OCI-LY3 (cell line): ENCODE measurements around the gene BMPER.

Experiments used
- H2AFZ ChIP-seq: fragments of 200-600, 300-600 bp; shearing (Covaris generic); 2 replicates; pipeline ENCODE4 v1.6.0; 2014; ENCODE audit warnings: antibody characterized with exemption, low read depth, low read length
- H3K27ac ChIP-seq: fragments of 200-600, 300-600 bp; sonication (generic); 2 replicates; pipeline ENCODE4 v1.5.1; 2014; ENCODE audit warnings: mild to moderate bottlenecking, low read length, moderate library complexity, mixed read lengths
- H3K27me3 ChIP-seq: fragments of 200-600, 300-600 bp; sonication (generic); 2 replicates; pipeline ENCODE4 v1.6.1; 2014; ENCODE audit warnings: low read depth, low read length, mixed read lengths
- H3K36me3 ChIP-seq: fragments of 200-600, 300-600 bp; sonication (generic); replicated peaks from 2 replicates; pipeline ENCODE3; 2014; ENCODE audit warnings: low read depth, low read length, mixed read lengths
- H3K4me1 ChIP-seq: fragments of 300-600, 200-600 bp; sonication (generic); 2 replicates; pipeline ENCODE4 v1.6.1; 2014; ENCODE audit warnings: low read length, mixed read lengths
- H3K4me2 ChIP-seq: fragments of 200-600, 300-600 bp; sonication (generic); 2 replicates; pipeline ENCODE4 v1.6.1; 2014; ENCODE audit warnings: low read length, mixed read lengths
- H3K4me3 ChIP-seq: fragments of 300-600, 200-600 bp; sonication (generic); 2 replicates; pipeline ENCODE4 v1.5.1; 2014; ENCODE audit warnings: antibody characterized with exemption, mild to moderate bottlenecking, low read length, moderate library complexity
- H3K79me2 ChIP-seq: fragments of 300-600, 200-600 bp; shearing (Covaris generic); 2 replicates; pipeline ENCODE4 v1.6.1; 2014; ENCODE audit warnings: mild to moderate bottlenecking, low read length, mixed read lengths
- H3K9ac ChIP-seq: fragments of 300-600, 200-600 bp; shearing (Covaris generic); 2 replicates; pipeline ENCODE4 v1.6.0; 2014; ENCODE audit warnings: mild to moderate bottlenecking, low read length, moderate library complexity
- H3K9me3 ChIP-seq: fragments of 200-600, 300-600 bp; shearing (Covaris generic); 2 replicates; pipeline ENCODE4 v1.6.1; 2014; ENCODE audit warnings: low read length, mixed read lengths; ENCODE audit not compliant: insufficient read depth
- H4K20me1 ChIP-seq: fragments of 200-600, 300-600 bp; sonication (generic); 2 replicates; pipeline ENCODE4 v1.6.1; 2016; ENCODE audit warnings: low read length, mixed read lengths; ENCODE audit not compliant: insufficient read depth
- EZH2phosphoT487 ChIP-seq: fragments of 200-600 bp; shearing (Covaris generic); IDR thresholded peaks from 2 replicates; pipeline ENCODE4 v1.6.1; 2018; ENCODE audit warnings: antibody characterized with exemption, mixed run types, low read depth
- TF ChIP-seq, protein P1 (sequence below): fragments of 200-600, 300-600 bp; sonication (generic); IDR thresholded peaks from 2 replicates; pipeline ENCODE4 v1.5.1; 2014; ENCODE audit warnings: antibody characterized with exemption, low read length, low read depth

The BMPER gene

GRCh38 chr7:33968591-33968990 lies 63.3 kb downstream of the BMPER start:
- H3K79me2 ChIP-seq: no peaks in the 10 kb centered on the region
- TF ChIP-seq, protein P1, sequence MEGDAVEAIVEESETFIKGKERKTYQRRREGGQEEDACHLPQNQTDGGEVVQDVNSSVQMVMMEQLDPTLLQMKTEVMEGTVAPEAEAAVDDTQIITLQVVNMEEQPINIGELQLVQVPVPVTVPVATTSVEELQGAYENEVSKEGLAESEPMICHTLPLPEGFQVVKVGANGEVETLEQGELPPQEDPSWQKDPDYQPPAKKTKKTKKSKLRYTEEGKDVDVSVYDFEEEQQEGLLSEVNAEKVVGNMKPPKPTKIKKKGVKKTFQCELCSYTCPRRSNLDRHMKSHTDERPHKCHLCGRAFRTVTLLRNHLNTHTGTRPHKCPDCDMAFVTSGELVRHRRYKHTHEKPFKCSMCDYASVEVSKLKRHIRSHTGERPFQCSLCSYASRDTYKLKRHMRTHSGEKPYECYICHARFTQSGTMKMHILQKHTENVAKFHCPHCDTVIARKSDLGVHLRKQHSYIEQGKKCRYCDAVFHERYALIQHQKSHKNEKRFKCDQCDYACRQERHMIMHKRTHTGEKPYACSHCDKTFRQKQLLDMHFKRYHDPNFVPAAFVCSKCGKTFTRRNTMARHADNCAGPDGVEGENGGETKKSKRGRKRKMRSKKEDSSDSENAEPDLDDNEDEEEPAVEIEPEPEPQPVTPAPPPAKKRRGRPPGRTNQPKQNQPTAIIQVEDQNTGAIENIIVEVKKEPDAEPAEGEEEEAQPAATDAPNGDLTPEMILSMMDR: no peak
- TF ChIP-seq EZH2phosphoT487: no peak
- H3K9me3 ChIP-seq: no peaks in the 10 kb centered on the region
- no peak overlapping the region for H3K4me3 ChIP-seq
- no peaks in the 10 kb centered on the region for H3K27me3 ChIP-seq
- H3K4me2 ChIP-seq: no peak overlapping the region
- no peak overlapping the region for H2AFZ ChIP-seq
- no peak overlapping the region for H3K9ac ChIP-seq
- H3K27ac ChIP-seq: no peak overlapping the region
- no peaks in the 10 kb centered on the region for H3K36me3 ChIP-seq
- no peaks in the 10 kb centered on the region for H3K4me1 ChIP-seq
- H4K20me1 ChIP-seq: no peaks in the 10 kb centered on the region

DNA sequence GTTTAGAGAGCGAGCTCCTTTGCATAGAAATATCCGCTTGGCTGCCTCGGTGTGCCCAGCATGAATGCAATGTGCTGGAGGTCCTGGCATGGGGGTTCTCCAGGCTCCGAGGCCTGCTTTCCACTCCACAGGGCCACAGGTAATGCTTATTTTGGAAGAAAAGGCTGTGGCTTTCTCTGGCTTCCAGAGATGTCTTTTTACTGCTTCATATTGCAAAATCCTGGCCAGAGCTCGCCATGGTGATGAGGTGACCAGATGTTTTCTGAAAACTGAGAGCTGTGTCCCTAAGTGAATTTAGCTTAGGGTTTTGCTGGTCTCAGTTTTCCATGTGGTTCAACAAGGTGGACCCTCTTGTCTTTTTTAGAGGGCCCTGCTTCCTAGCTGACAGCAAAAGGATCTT lies 65.2 kb downstream of the BMPER start:
- H3K4me3 ChIP-seq: no peak overlapping the region
- no peaks in the 10 kb centered on the region for H3K36me3 ChIP-seq
- H3K4me1 ChIP-seq: no peaks in the 10 kb centered on the region
- H3K27me3 ChIP-seq: no peaks in the 10 kb centered on the region
- H3K27ac ChIP-seq: no peak overlapping the region
- H3K9me3 ChIP-seq: no peaks in the 10 kb centered on the region
- H3K9ac ChIP-seq: no peak overlapping the region
- no peak overlapping the region for H3K4me2 ChIP-seq
- TF ChIP-seq, protein P1: no peak
- no peak for TF ChIP-seq EZH2phosphoT487
- no peak overlapping the region for H2AFZ ChIP-seq
- H3K79me2 ChIP-seq: no peaks in the 10 kb centered on the region
- H4K20me1 ChIP-seq: no peaks in the 10 kb centered on the region

- H3K9ac ChIP-seq: no peak overlapping the region
- H4K20me1 ChIP-seq: no peaks in the 10 kb centered on the region
- TF ChIP-seq, protein P1: no peak
- TF ChIP-seq EZH2phosphoT487: no peak
- H3K9me3 ChIP-seq: no peaks in the 10 kb centered on the region
- no peaks in the 10 kb centered on the region for H3K79me2 ChIP-seq
- H3K4me1 ChIP-seq: no peaks in the 10 kb centered on the region
- no peak overlapping the region for H3K4me3 ChIP-seq
- H3K4me2 ChIP-seq: no peak overlapping the region
- H3K27ac ChIP-seq: no peak overlapping the region
- no peaks in the 10 kb centered on the region for H3K36me3 ChIP-seq
- H3K27me3 ChIP-seq: no peaks in the 10 kb centered on the region
- H2AFZ ChIP-seq: no peak overlapping the region
Measured at GRCh38 chr7:33971106-33971505, 65.8 kb downstream of the BMPER start.

GRCh38 chr7:33973231-33974015 lies 68.1 kb downstream of the BMPER start:
- H3K27ac ChIP-seq: no peak overlapping the region
- H3K9ac ChIP-seq: no peak overlapping the region
- no peaks in the 10 kb centered on the region for H3K27me3 ChIP-seq
- TF ChIP-seq EZH2phosphoT487: no peak
- TF ChIP-seq, protein P1: no peak
- no peaks in the 10 kb centered on the region for H4K20me1 ChIP-seq
- no peaks in the 10 kb centered on the region for H3K79me2 ChIP-seq
- H3K9me3 ChIP-seq: no peaks in the 10 kb centered on the region
- no peak overlapping the region for H3K4me2 ChIP-seq
- H3K4me3 ChIP-seq: no peak overlapping the region
- H3K4me1 ChIP-seq: no peaks in the 10 kb centered on the region
- no peak overlapping the region for H2AFZ ChIP-seq
- H3K36me3 ChIP-seq: no peaks in the 10 kb centered on the region
